IPS DF 6.9 (cell line): Measurements from ENCODE around the gene FRMD4A.

Experiments used
- DNase-seq: peaks from one replicate; pipeline ENCODE4 v3.0.0-alpha.2; 2013; ENCODE audit warnings: low read depth, low spot score
- H3K27ac ChIP-seq: one replicate; pipeline ENCODE4 v1.5.1; 2013; ENCODE audit warnings: low read length, control low read depth
- H3K27me3 ChIP-seq: 2 replicates; pipeline ENCODE4 v1.6.1; 2013; ENCODE audit warnings: mild to moderate bottlenecking, low read length; ENCODE audit not compliant: control insufficient read depth, insufficient read depth
- H3K36me3 ChIP-seq: 2 replicates; pipeline ENCODE4 v1.6.1; 2013; ENCODE audit warnings: low read length; ENCODE audit not compliant: control insufficient read depth, insufficient read depth
- H3K4me1 ChIP-seq: 2 replicates; pipeline ENCODE4 v1.6.1; 2013; ENCODE audit warnings: low read length; ENCODE audit not compliant: control insufficient read depth, insufficient read depth
- H3K4me3 ChIP-seq: 2 replicates; pipeline ENCODE4 v1.5.1; 2013; ENCODE audit warnings: mild to moderate bottlenecking, low read length
- H3K9me3 ChIP-seq: 2 replicates; pipeline ENCODE4 v1.6.1; 2013; ENCODE audit warnings: low read length, inconsistent platforms; ENCODE audit not compliant: control insufficient read depth, insufficient read depth
- WGBS: extraction: QIAGEN DNeasy Blood & Tissue Kit; methylation state at CpG from one replicate; pipeline ENCODE4 v1.1.7; 2013; ENCODE audit warnings: mixed read lengths, missing lambda C conversion rate; ENCODE audit not compliant: insufficient read length, insufficient coverage; 5-methylcytosine and 5-hydroxymethylcytosine counted together

Gene FRMD4A

DNA sequence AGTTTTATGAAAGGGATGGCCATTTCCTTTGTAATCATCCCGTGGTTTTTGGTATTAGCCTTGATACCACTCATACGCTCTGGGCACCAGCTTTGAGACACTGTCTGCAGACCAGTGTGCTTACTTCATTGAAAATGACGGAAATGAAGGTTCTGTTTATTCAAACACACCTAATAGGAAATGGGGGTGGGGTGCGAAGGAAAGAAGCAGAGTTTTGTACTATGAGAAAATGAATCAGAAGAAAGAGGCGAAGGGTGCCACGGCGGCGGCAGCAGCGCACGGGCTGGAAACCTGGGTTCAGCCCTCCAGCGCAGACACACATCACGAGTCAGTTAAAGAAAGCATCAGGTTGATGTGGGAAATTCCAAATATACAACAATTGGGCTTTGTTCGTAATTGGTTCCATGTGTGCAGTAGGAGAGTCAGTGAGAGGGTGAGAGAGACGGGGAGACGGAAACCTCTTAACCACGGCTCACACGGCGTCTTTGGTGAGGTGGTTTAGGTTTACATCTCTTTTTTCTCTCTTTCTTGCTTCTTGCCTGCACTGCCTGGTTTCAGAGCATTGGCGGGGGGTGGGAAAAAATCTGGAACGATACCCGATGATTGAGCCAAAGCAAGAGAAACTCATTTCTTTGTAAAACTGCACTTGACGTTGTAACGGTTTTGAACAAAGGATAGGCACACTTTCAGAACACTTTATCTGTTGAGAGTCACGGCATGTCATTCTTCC is 321.2 kb downstream of the FRMD4A start:
- Histone ChIP-seq H3K4me1 (peaks cover 11% of the 10 kb centered on the region), H3K27me3 (no peaks in the 10 kb centered on the region), H3K36me3 (no peaks in the 10 kb centered on the region), H3K4me3 (no peak overlapping the region), H3K9me3 (no peaks in the 10 kb centered on the region), H3K27ac (no peak overlapping the region)
- no CpG with 5 or more reads among the region's 24 CpGs for WGBS
- DNase-seq, result no peak

DNA sequence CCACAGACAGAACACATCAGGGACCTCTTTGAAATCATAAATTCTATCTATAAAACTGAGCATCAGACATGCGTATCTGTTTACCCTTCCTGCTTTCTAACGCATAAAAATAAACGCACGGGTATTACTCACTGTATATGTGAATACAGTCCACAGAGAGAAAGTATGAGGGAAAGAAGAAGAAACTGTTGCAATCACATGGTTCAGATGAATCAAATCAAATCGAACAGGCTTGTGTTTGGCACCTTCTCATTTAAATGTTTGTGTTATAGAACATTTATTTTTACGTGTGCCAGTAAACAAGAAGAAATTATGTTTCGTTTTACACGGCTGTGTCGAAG is 322.0 kb downstream of the FRMD4A start:
- DNase-seq, result no peak
- peaks cover 9% of the 10 kb centered on the region for H3K4me1 ChIP-seq
- H3K27me3 ChIP-seq, result no peaks in the 10 kb centered on the region
- H3K9me3 ChIP-seq, result no peaks in the 10 kb centered on the region
- no peak overlapping the region for H3K4me3 ChIP-seq
- H3K27ac ChIP-seq, result no peak overlapping the region
- no CpG with 5 or more reads among the region's 9 CpGs for WGBS
- no peaks in the 10 kb centered on the region for H3K36me3 ChIP-seq

DNA sequence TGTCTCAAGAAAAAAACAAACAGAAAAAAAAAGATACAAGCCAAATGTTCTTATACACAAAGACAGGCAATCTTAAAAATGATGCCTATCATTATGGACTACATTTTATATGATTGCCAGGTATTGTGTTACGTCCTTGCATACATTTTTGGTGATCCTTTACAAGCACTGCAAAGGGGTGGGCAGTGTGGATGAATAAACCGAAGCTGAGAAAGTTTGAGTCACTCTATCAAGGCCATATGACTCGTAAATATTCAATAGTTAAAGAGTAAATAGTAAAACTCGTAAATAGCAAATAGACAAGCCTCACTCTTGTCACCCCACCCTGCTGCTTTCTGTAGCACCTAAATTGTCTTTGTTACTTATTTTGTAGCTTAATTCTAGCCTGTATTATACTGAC is 326.2 kb downstream of the FRMD4A start:
- no peak overlapping the region for H3K4me3 ChIP-seq
- H3K27ac ChIP-seq, result no peak overlapping the region
- H3K4me1 ChIP-seq, result peaks cover 7% of the 10 kb centered on the region
- no peaks in the 10 kb centered on the region for H3K27me3 ChIP-seq
- H3K9me3 ChIP-seq, result no peaks in the 10 kb centered on the region
- DNase-seq, result no peak
- H3K36me3 ChIP-seq, result no peaks in the 10 kb centered on the region
- no CpG with 5 or more reads among the region's 4 CpGs for WGBS

DNA sequence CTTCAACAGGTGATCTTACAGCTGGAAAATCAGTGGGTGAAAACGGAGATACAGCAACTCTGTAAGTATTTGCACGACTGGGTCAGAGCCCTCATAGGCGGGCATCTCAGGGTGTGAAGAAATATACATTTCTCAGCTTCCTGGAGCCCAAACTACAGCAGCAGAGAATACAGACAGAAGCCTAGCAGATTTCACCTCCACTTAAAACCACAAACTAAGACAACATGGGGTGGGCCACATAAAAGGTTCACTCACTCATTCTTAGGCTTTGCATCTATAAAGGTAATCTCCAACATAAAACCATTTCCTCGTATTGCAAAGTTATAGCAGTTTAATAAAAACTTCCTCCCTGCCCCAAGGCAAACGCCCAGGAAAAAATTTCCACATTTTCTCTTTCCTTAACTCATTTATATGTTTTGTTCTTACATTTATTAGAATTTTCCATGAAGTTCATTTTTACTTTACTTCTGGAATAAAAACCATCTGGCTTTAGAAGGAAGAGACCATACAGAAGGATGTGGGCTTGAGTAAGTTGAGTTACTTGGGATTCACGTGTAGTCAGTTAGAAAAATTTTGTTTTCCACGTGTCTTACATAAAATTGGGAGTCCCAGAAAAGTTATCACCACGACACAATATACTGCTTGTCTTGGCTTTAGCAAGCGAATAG is 327.1 kb downstream of the FRMD4A start:
- Histone ChIP-seq H3K36me3 (no peaks in the 10 kb centered on the region), H3K4me3 (no peak overlapping the region), H3K4me1 (peaks cover 4% of the 10 kb centered on the region; the same call in 1 of the 2 replicates), H3K27me3 (no peaks in the 10 kb centered on the region), H3K9me3 (no peaks in the 10 kb centered on the region), H3K27ac (no peak overlapping the region)
- DNase-seq, result no peak
- WGBS, result no CpG with 5 or more reads among the region's 9 CpGs

DNA sequence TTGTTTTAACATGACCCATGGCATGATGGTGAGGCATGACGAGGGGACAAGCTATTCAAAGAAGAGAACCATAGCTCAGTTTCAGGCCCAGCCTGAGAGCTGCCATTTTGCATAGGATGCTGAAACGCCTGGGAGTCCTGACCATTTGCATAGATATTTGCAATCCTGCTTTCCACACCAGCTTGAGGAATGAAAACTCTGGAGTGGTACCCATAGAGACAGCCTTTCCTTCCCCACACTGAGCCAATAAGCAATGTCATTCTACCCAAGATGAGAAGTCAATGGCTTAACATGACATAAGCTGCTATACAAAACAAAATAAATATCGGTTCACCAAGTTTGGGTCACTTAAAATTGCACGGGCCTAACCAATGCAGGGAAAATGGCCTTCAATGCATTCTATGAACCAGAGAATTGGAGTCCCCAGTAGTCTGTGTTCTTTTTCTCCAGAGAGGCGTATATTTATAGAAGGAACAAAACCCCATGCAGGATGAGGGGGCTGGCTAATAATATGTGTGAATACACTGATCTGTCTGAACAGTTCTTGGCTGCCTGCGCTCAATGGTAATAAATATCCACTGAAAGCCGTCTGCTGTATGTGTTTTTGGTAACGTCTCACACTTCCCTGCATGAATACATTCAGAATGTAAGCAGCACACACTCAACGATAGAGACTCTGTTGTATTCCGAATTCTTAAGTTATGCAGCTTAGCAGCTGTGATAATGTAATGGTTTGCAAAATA is 329.3 kb downstream of the FRMD4A start:
- H3K27ac ChIP-seq, result no peak overlapping the region
- no peaks in the 10 kb centered on the region for H3K36me3 ChIP-seq
- no peaks in the 10 kb centered on the region for H3K27me3 ChIP-seq
- no CpG with 5 or more reads among the region's 10 CpGs for WGBS
- H3K4me3 ChIP-seq, result no peak overlapping the region
- no peaks in the 10 kb centered on the region for H3K4me1 ChIP-seq
- no peak for DNase-seq
- no peaks in the 10 kb centered on the region for H3K9me3 ChIP-seq

DNA sequence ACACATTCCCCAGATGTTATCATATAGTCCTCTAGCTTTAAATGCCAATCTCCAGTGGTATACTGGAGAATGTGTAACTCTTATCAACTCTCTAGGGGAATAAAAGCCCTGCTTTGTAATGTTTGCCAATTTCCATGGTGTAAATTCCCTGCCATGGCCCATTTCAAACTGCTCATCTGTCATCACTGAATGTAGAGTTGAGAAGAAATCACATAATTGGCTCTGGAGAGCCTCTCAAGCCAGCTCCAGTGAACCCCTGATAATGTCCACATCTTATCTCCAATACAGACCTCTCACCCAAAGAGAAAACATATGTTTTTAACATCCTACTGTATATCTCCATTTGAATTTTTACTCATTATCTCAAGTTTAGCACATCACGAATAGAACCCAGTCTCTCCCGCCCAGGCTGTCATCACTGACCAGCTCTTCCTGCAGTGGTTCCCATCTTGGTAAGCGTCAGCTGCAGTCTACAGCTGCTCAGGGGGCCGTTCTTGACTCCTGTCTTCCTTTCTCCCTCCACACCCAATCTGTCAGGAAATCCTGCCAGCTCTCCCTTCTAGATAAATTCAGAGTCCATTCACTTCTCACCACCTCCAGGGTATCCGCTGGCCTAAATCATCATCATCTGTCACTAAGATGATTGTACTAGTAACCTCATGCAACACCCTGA is 332.4 kb downstream of the FRMD4A start:
- H3K27ac ChIP-seq, result no peak overlapping the region
- no peak for DNase-seq
- H3K4me3 ChIP-seq, result no peak overlapping the region
- H3K4me1 ChIP-seq, result no peaks in the 10 kb centered on the region
- H3K9me3 ChIP-seq, result no peaks in the 10 kb centered on the region
- no peaks in the 10 kb centered on the region for H3K36me3 ChIP-seq
- H3K27me3 ChIP-seq, result no peaks in the 10 kb centered on the region
- WGBS, result no CpG with 5 or more reads among the region's 5 CpGs

DNA sequence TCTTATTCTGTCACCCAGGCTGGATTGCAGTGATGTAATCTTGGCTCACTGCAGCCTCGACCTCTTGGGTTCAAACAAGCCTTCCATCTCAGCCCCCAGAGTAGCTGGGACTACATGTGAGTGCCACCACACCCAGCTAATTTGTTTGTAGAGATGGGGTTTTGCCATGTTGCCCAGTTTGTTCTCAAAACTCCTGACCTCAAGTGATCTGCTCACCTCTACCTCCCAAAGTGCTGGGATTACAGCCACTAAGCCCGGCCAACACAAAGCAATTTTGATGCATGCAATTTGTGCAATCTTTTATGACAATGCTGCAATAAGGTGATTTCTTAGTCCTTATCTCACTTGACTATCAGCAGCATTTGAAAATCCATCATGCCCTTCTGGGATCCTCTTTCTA is 333.1 kb downstream of the FRMD4A start:
- WGBS, result no CpG with 5 or more reads among the region's 2 CpGs

DNA sequence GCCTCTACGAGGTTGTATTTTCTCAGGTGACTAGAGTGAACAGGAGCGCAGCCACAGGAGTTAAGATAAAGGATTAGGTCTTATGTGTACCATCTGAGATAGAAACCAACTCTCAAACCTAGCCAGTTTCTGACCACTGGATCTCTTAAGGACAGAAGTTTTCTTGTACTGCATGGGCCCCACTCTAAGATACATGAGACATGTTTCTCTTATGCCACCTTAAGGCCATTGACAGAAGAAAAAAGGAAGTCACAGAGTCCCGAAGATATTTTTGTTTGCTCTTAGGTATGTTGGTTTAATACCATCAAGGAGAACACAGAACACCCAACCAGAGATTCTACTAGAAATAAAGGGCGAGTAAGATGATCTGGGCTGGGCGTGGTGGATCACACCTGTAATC is 335.8 kb downstream of the FRMD4A start:
- H3K27me3 ChIP-seq, result no peaks in the 10 kb centered on the region
- DNase-seq, result no peak
- 0 out of 2 replicates have a peak, but pooled peaks cover 2% of the 10 kb centered on the region for H3K4me1 ChIP-seq
- no peaks in the 10 kb centered on the region for H3K36me3 ChIP-seq
- H3K27ac ChIP-seq, result no peak overlapping the region
- no CpG with 5 or more reads among the region's 5 CpGs for WGBS
- H3K9me3 ChIP-seq, result no peaks in the 10 kb centered on the region
- H3K4me3 ChIP-seq, result no peak overlapping the region

More for the DNA sequence above, 333.1 kb downstream of the FRMD4A start:
- Histone ChIP-seq H3K4me1 (no peaks in the 10 kb centered on the region), H3K36me3 (no peaks in the 10 kb centered on the region), H3K4me3 (no peak overlapping the region), H3K27ac (no peak overlapping the region), H3K9me3 (no peaks in the 10 kb centered on the region), H3K27me3 (no peaks in the 10 kb centered on the region)
- DNase-seq, result no peak

DNA sequence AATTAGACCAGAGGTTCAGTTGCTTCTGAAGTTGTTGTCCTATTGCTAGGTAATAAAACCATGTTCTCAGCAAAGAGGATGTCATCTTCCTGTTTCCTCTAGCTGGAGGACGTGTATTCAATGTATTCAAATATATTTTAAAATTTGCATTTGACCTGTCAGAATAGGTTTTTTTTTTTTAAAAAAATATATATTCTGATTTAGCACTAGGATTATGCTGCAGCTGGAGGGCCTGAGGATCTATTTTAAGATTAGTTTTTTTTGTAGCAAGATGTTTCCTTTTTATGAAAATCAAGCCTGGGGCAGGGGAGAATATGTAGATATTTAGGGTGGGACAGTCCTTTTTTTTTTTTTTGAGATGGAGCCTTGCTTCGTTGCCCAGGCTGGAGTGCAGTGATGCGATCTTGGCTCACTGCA is 337.0 kb downstream of the FRMD4A start:
- H3K4me1 ChIP-seq, result 0 out of 2 replicates have a peak, but pooled peaks cover 2% of the 10 kb centered on the region
- WGBS, result no CpG with 5 or more reads among the region's 3 CpGs
- no peaks in the 10 kb centered on the region for H3K36me3 ChIP-seq
- H3K27me3 ChIP-seq, result no peaks in the 10 kb centered on the region
- no peak for DNase-seq
- H3K27ac ChIP-seq, result no peak overlapping the region
- no peaks in the 10 kb centered on the region for H3K9me3 ChIP-seq
- H3K4me3 ChIP-seq, result no peak overlapping the region

DNA sequence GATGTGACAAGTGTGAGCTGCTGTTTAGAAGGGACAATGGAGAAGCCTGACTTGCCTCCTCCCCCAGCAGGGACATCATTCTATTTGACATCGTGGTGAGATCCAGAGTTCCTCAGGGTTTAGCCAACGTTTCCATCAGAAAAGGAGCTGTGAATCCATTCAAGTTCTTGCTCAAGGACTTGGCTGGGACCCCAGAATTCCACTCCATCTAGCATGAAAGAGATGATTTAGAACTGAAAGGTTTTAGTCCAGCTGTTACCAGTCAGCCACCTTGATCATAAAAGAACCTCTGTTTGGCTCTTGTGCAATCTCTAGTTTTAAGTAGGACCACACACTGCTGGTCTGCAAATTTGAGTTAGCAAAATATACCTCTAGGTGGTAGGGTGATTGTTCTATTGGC is 337.6 kb downstream of the FRMD4A start:
- H3K27ac ChIP-seq, result no peak overlapping the region

More for the DNA sequence above, 337.6 kb downstream of the FRMD4A start:
- Histone ChIP-seq H3K4me1 (0 out of 2 replicates have a peak, but pooled peaks cover 2% of the 10 kb centered on the region), H3K9me3 (no peaks in the 10 kb centered on the region), H3K36me3 (no peaks in the 10 kb centered on the region), H3K27me3 (no peaks in the 10 kb centered on the region), H3K4me3 (no peak overlapping the region)
- no CpG with 5 or more reads among the region's 2 CpGs for WGBS
- DNase-seq, result no peak
